Uterus (tissue), 4 donors: Measurements from ENCODE around the gene KCNA10. TPM values are rescaled to one million over a fixed set of nuclear protein-coding genes. Genes with fewer than 3 reads are reported as not detected.

Source experiments
- DNase-seq, 2 donors: peaks; one replicate each; pipeline ENCODE4 v3.0.0-alpha.2; 2019 to 2020
- H3K27ac ChIP-seq, 2 donors: fragments of 200-600 bp; sonication (generic); 1 replicate in 1 of 2; 2 replicates in 1 of 2; pipeline ENCODE4 v1.5.1; 2016 to 2018
- H3K27me3 ChIP-seq, 2 donors: fragments of 200-600 bp; sonication (generic); one replicate each; pipeline ENCODE4 v1.5.1; 2018 to 2019; ENCODE audit warnings: control low read depth in 1 of 2
- H3K36me3 ChIP-seq, 2 donors: fragments of 200-600 bp; sonication (generic); one replicate each; pipeline ENCODE4 v1.5.1; 2019; ENCODE audit warnings: control low read depth in 1 of 2
- H3K4me1 ChIP-seq, 2 donors: fragments of 200-600 bp; sonication (generic); one replicate each; pipeline ENCODE4 v1.5.1; 2018 to 2019; ENCODE audit warnings: control low read depth in 1 of 2
- H3K4me3 ChIP-seq, 2 donors: fragments of 200-600 bp; sonication (generic); 1 replicate in 1 of 2; 2 replicates in 1 of 2; pipeline ENCODE4 v1.5.1; 2018 to 2019; ENCODE audit warnings: mild to moderate bottlenecking in 1 of 2
- H3K9me3 ChIP-seq, 2 donors: fragments of 200-600 bp; sonication (generic); one replicate each; pipeline ENCODE4 v1.5.1; 2019; ENCODE audit warnings: control low read depth in 1 of 2
- CTCF ChIP-seq, 4 experiments: fragments of 200-600 bp in 2 of 4; fragments of 450-650 bp in 2 of 4; sonication (generic) in 2 of 4; IDR thresholded peaks; one replicate each; pipeline ENCODE4 v1.5.1; 2016 to 2019; ENCODE audit warnings: antibody characterized with exemption in 4 of 4, mild to moderate bottlenecking in 2 of 4, moderate library complexity in 1 of 4
- POLR2A ChIP-seq, 2 donors: fragments of 450-650 bp; IDR thresholded peaks; one replicate each; pipeline ENCODE4 v1.6.1; 2016; ENCODE audit warnings: antibody characterized with exemption in 2 of 2, mild to moderate bottlenecking in 1 of 2, moderate library complexity in 1 of 2
- intact Hi-C: fragments of 100-400 bp; cut with DNase I; formaldehyde crosslinking; loops from one replicate; pipeline ENCODE4 v1.15.1; 2023; ENCODE audit warnings: low total_unique reads
- total RNA-seq, 4 donors: library from RNA; depleted of rRNA in 3 of 4; stranded (reverse); fragments of >200 nt in 3 of 4; gene quantifications; one replicate each; pipeline versions ENCODE4 v1.1.0 to v1.2.4, GENCODE V29; 2014 to 2023
- donor health status: DM: yes; HTN: yes; CAD: no.

KCNA10 gene
- total RNA-seq, 4 donors from 2014 or later = not detected

- H3K27ac ChIP-seq = no peak overlapping the region
- TF ChIP-seq POLR2A (IDR thresholded peaks at IDR 0.05) (no peak), CTCF (IDR thresholded peaks at IDR 0.05) (no peak)
- no peak overlapping the region for H3K4me3 ChIP-seq
- H3K36me3 ChIP-seq = no peaks in the 10 kb centered on the region
- intact Hi-C loops = loop anchor here (5.0 kb wide), 1 partner anchor 359 kb away; no protein-coding TSS in a partner anchor
- no peak for DNase-seq
- H3K9me3 ChIP-seq = no peaks in the 10 kb centered on the region
- no peaks in the 10 kb centered on the region for H3K4me1 ChIP-seq
- H3K27me3 ChIP-seq = no peaks in the 10 kb centered on the region
Measured at GRCh38 chr1:110476028-110476765, 42.8 kb downstream of the KCNA10 start.

GRCh38 chr1:110475362-110476027 lies 43.5 kb downstream of the KCNA10 start:
- no peaks in the 10 kb centered on the region for H3K9me3 ChIP-seq
- H3K4me1 ChIP-seq = no peaks in the 10 kb centered on the region
- TF ChIP-seq CTCF (IDR thresholded peaks at IDR 0.05) (no peak), POLR2A (IDR thresholded peaks at IDR 0.05) (no peak)
- H3K27me3 ChIP-seq = no peaks in the 10 kb centered on the region
- intact Hi-C loops = loop anchor here (5.0 kb wide), 1 partner anchor 358 kb away; no protein-coding TSS in a partner anchor
- H3K36me3 ChIP-seq = no peaks in the 10 kb centered on the region
- DNase-seq = no peak
- no peak overlapping the region for H3K4me3 ChIP-seq
- H3K27ac ChIP-seq = no peak overlapping the region

- TF ChIP-seq POLR2A (IDR thresholded peaks at IDR 0.05) = no peak
- no peak for TF ChIP-seq CTCF (IDR thresholded peaks at IDR 0.05)
Measured at GRCh38 chr1:110474444-110474843, 44.5 kb downstream of the KCNA10 start.

GRCh38 chr1:110472546-110472945 lies 46.4 kb downstream of the KCNA10 start:
- TF ChIP-seq POLR2A (IDR thresholded peaks at IDR 0.05) = no peak
- no peak for TF ChIP-seq CTCF (IDR thresholded peaks at IDR 0.05)
- no peak for DNase-seq
- H3K9me3 ChIP-seq = no peaks in the 10 kb centered on the region
- H3K36me3 ChIP-seq = no peaks in the 10 kb centered on the region
- H3K27me3 ChIP-seq = no peaks in the 10 kb centered on the region
- no peak overlapping the region for H3K27ac ChIP-seq
- no peaks in the 10 kb centered on the region for H3K4me1 ChIP-seq
- intact Hi-C loops = no loop called here
- no peak overlapping the region for H3K4me3 ChIP-seq

More at GRCh38 chr1:110474444-110474843, 44.5 kb downstream of the KCNA10 start:
- Histone ChIP-seq H3K4me1 (no peaks in the 10 kb centered on the region), H3K4me3 (no peak overlapping the region), H3K27me3 (no peaks in the 10 kb centered on the region), H3K9me3 (no peaks in the 10 kb centered on the region), H3K36me3 (no peaks in the 10 kb centered on the region), H3K27ac (no peak overlapping the region)
- no peak for DNase-seq
- intact Hi-C loops = no loop called here

- no peak for DNase-seq
- intact Hi-C loops = no loop called here
- Histone ChIP-seq H3K9me3 (no peaks in the 10 kb centered on the region), H3K36me3 (no peaks in the 10 kb centered on the region), H3K4me3 (no peak overlapping the region), H3K4me1 (no peaks in the 10 kb centered on the region), H3K27me3 (no peaks in the 10 kb centered on the region), H3K27ac (no peak overlapping the region)
- TF ChIP-seq POLR2A (IDR thresholded peaks at IDR 0.05) (no peak), CTCF (IDR thresholded peaks at IDR 0.05) (no peak)
Measured at GRCh38 chr1:110471131-110471530, 47.8 kb downstream of the KCNA10 start.
